ENCODE measurements around the gene MYO1C.
"Not testable (repeated sequence)": the region's sequence is repeated elsewhere in the genome, so short reads cannot be mapped to it uniquely, and the experiment has no call there.

The MYO1C gene

DNA sequence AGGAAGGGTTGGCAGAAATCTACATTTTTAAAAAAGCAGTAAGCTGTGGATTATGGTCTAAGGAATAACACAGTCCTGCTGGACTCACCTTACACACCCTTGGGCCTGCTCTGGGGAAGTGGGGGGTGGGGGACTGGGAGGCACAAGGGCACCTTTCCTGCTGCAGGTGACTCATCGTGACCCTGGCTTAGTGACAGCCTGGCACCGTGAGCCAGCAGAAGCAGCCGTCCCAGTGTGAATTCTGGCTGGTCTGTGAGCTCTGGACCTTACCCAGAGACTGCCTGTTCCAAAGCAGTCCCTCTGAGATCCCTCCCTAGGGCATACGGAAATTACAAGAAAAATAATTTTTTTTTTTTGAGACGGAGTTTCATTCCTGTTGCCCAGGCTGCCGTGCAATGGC is 32.3 kb downstream of the MYO1C start:
- no peak for DNase-seq

DNA sequence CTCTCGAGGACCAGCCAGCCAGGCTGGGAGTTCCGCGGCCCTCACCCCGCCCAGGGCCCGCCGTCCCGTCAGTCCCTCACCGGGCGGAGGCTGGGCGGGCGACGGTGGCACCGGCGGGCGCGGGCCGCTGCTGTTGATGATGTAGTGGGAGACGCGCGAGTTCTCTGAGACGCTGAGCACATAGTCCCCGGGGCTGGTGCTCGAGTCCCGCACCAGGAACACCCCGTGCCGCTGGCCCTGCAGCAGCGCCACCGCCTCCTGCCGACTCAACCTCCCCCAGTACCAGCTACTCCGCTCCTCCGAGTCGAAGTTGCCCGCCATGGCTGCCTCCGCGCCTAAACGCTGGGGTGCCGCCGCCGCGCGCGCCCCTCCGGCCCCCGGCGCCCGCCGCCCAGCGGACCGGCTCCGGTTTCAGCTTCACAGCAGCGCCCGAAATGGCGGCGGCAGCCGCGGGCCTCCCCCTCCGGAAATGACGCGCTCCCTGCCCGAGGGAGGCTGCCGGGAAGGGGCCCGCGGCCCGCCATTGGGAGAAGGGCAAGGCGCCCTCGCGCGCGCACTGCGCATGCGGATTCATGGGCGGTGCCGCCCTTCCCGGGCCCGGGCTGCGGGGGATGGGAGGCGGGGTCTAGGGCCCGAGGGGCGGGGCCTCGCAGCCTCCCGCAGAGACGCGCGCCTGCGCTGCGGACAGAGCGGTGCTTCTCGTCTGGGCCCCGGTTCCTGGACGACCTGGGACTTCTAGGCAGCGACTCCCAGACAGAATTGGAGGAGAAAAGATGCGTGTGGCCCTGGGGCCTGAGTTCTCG is 36.5 kb downstream of the MYO1C start, which contains the start of gene CRK:
Gene CRK, minus strand, starts transcription at position 436 of the 803 bp plus-strand sequence. Its CDS starts 115 bp downstream, at position 321.
- peak; percentile 93 for DNase-seq

DNA sequence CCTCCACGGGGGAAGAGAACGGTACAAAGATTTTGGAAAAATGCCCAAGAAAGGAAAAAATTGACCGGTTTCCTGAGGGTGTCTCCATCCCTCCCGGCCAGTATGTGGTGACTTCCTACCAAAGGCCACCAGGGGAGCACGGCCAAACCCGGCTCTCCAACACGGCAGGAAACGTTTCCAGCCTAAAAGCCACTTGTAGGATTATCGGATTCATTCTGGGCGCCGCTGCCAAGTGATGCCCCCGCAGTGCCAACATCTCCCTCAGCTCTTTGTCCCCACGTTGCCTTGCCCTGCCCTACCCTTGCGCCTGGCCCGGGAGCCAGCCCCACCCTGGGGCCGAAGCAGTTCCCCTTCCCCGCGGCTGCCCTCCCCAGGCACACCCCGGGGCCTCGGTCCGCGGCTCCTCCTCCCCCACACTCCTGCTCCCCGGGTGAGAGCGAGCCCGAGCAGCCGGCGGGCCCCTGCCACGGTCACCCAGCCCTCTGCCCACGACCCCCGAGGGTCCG is 37.1 kb downstream of the MYO1C start:
- DNase-seq: peak; percentile 46

DNA sequence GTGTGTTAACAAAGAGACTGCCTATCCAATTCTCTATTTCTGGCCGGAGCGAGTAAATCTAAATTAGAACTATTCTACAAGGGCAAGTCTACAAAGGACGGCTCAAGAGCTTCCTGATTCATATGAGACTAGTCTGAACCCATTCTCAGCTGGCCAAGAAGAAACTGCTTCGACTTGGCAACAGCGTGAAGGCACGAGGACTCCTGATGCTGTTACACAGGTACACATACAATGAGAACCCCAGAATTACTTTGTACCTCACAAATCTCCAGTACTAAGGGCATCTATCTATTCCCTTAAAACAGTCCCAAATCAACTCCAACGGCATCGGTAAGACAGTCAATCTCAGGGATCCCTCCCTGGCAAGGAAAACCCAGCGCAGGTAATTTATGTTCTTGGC is 37.9 kb downstream of the MYO1C start:
- no peak for DNase-seq

DNA sequence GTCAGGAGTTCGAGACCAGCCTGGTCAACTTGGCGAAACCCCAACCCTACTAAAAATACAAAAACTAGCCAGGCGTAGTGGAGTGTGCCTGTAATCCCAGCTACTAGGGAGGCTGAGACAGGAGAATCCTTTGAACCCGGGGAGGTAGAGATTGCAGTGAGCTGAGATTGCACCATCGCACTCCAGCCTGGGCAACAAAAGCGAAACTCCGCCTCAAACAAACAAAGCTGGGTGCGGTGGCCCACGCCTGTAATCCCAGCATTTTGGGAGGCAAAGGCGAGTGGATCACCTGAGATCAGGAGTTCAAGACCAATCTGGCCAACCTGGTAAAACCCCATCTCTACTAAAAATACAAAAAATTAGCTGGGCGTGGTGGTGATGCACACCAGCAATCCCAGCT is 38.8 kb downstream of the MYO1C start:
- not testable (repeated sequence) for DNase-seq

DNA sequence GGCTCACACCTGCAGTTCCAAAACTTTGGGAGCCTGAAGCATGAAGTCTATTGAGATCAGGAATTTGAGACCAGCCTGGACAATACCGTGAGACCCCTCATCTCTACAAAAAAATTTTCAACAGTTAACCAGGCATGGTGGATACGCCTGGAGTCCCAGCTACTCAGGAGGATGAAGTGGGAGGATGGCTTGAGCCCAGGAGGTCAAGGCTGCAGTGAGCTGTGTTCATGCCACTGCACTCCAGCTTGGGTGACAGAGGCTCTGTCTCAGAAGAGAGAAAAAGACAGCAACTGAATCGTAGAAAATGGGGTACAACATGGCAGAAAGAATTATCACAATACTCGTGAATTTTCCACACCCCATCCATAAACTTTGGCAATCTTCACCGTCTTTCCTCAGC is 39.6 kb downstream of the MYO1C start:
- DNase-seq: no peak

DNA sequence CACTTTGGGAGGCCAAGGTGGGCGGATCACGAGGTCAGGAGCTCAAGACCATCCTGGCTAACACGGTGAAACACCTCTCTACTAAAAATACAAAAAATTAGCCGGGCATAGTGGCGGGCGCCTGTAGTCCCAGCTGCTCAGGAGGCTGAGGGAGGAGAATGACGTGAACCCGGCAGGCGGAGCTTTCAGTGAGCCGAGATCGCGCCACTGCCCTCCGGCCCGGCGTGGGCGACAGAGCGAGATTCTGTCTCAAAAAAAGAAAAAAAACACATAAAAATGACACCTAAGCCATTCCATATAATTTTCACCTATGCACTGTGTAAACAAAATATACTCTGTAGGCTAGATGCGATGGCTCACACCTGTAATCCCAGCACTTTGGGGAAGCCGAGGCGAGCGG is 42.2 kb downstream of the MYO1C start:
- DNase-seq: not testable (repeated sequence)

DNA sequence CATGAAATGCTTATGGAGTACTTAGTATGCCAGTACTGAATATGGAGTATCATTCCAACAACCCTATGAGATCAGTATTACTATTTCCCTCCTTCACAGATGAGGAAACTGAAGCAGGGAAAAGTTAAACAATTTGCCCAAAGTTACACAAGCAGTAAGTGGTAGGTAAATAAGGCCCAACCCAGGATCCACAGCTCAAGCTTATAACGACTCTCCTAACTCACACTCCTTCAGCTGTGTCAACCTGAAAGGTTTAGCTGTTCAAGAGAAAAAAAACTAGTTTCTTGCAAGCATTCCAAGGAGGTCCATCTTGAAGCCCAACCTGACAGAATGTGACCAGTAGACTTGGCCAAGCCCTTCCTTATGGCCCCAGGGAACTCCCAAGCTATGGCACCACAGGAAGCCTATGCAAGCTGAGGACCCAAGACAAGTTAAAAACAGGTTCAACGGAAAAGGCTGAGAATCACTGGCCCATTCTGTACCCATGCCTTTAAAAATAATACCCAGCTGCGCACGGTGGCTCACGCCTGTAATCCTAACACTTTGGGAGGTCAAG is 43.0 kb downstream of the MYO1C start:
- no peak for DNase-seq

DNA sequence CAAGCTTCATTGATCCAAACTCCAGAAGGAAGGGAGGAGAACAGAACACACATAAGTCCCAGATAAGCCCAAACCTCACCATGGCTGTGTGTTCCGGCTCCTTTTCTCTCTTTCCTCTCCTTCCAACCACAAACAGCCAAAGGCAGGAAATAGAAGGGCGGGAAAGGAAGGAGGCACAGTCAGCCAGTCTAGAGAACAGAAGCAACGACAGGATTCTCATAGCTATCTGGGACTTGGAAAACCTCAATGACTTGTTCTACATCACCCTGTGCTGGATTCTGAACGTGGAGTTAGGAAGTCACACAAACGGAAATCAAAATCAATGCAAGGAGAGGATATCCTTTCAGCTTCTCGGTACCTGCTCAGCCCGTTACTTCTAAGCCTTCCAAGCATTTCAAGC is 45.4 kb downstream of the MYO1C start:
- no peak for DNase-seq

DNA sequence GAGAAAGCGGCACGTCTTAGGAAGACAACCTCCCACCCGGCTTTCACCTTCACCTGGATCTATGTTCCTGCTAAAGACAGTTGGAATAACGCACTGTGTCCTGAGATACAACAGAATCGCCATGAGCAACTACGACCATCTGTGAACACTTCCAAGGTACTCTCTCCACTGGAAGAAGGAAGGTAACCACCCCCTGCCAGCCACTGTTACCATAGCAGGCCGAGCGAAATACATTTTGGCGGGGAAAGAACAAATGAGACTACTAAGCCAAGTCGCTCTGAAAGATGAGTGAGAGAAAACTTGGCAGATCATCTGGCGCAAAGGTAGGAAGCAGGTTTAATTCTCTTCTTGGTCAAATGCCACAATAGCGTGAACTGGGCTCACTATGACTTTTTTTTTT is 46.3 kb downstream of the MYO1C start:
- no peak for DNase-seq

DNA sequence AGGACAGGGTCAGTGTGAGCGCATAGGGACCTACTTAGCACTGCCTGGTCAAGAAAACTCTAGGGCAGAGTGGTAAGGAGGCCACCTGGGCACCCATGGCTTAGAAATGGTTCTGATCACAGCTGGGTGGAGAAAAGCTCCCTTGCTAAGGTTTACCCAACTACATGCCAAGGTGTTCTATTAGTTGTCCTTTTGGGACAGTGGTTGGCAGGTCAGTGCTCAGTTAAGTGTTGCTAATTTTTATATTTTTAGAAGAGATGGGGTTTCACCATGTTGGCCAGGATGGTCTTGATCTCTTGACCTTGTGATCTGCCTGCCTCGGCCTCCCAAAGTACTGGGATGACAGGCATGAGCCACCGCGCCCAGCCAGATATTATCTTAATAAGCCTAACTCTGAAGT is 46.8 kb downstream of the MYO1C start:
- not testable (repeated sequence) for DNase-seq

DNA sequence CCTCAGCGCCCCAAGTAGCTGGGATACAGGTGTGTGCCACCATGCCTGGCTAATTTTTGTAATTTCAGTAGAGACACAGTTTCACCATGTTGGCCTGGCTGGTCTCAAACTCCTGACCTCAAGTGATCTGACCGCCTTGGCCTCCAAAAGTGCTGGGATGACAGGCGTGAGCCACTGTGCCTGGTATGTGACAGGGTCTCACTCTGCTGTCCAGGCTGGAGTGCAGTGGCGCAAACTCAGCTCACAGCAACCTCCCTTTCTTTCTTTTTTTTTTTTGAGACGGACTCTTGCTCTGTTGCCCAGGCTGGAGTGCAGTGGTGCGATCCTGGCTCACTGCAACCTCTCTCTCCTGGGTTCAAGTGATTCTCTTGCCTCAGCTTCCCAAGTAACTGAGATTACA is 49.8 kb downstream of the MYO1C start:
- DNase-seq: not testable (repeated sequence)

DNA sequence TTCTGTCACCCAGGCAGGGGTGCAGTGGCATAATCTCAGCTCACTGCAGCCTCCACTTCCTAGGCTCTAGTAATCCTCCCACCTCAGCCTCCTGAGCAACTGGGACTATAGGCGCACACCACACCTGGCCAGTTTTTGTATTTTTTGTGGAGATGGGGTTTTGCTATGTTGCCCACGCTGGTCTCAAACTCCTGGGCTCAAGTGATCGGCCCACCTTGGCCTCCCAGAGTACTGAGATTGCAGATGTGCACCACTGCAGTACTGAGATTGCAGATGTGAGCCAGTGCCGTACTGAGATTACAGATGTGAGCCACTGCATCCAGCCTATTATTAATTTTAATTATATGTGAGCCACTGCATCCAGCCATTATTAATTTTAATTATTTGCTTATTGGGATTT is 50.3 kb downstream of the MYO1C start:
- DNase-seq: no peak

DNA sequence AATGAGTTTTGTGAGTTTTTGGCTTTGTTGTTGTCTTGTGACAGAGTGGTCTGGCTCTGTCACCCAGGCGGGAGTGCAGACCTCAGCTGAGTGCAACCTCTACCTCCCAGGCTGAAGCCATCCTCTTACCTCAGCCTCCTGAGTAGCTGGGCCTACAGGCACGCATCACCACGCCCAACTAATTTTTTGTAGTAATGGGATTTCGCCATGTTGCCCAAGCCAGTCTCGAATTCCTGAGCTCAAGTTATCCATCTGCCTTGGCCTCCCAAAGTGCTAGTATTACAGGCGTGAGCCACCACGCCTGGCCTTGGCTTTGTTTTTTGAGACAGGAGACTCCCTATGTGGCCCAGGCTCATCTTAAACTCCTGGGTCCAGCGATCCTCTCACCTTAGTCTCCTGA is 51.6 kb downstream of the MYO1C start:
- DNase-seq: no peak

DNA sequence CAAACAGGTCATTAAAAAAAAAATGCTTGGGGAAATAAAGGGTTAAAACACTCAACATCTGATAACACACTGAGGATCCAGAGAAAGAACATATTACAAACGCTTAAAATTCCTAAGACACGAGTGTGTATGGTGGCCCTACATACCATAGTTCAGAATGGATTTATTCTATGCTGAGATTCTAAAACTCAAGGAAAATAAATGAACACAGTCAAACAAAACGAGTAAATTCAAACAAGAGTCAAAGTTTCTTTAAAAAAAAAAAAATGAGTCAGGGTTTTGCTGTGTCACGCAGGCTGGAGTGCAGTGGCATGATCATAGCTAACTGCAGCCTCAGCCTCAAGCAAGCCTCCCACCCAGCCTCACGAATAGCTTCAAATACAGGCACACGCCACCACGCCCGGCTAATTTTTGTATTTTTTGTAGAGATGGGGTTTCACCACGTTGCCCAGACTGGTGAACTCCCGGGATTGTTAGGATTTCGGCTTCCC is 53.8 kb downstream of the MYO1C start:
- no peak for DNase-seq

DNA sequence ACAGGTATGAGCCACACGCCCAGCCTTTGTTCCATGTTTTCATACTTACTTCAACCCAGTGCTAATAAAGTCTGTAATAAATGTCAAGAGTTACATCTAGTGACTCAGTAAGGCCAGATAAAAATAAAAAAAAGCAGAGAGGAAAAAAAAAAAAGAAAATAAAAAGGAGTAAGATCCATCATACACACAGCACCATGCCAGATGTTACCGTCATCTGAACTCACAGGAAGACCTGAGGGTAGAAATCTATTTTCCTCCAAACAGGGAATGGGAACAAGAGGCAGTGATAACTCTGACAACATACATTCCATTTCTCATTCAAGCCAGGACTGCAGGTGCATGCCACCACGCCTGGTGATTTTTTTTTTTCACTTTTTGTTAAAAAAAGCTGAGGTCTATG is 57.2 kb downstream of the MYO1C start:
- no peak for DNase-seq

DNA sequence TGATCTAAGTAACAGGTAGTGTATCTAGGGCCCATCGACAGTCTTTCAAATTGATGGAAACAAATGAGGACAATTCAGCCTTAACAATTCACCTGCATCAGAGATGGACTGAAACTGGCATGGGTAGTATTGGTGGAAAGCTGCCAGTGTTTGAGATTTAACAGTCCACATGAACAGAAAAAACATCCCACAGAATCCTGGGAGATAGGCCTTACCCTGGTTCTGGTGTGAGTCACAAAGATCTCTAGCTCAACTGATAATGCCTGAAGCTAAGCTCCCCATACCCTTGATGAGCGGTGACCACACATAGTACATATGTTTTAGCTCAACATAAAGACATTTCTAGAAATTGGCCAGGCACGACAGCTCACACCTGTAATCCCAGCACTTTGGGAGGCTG is 58.3 kb downstream of the MYO1C start:
- DNase-seq: no peak

DNA sequence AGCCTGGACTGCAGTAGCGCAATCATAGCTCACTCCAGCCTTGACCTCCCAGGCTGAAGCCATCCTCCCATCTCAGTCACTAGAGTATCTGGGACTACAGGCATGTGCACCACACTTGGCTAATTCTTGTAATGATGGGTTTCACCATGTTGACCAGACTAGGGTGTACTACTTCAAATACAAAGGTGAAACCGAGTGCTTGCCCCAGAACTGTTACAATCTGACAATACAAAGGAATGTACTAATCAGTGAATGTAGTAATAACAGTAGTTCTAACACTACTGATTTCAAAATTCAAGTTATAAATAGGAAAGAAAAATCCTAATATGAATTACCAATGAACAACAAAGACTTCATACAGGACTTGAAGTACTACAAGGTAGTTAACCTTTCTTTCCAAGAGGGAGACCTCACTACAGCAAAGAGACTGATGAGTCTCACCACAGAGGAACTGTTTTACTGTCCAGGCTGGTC is 60.8 kb downstream of the MYO1C start:
- no peak for DNase-seq

DNA sequence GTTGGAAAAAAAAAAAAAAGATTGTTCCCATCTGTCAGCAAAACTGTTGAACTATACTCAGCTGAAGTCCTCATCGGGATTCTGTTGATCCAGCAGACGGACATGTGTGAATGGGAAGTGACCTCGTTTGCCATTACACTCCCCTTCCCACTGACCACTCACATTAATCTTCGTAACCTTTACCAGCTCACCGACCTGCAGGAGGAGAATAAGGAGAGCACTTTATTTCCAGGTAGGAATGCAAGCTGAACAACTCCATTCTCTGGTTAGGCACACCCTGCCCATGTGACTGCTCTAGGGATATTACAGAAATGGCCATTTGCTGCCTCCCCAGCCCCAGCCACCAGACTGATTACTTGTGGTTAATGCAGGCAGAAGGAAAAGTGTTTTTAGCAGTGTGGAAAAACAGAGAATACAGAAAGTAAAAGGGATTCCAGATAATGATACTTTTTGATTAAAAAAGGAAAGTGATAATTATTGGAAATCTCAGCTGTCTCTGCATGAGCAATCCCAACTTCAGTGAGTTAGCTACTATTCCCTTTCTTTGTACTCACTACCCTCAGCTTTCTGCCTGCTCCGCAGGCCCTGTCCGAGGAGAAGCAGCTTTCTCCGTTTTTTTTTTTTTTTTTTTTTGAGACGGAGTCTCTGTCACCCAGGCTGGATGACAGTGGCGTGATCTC is 68.9 kb downstream of the MYO1C start:
- DNase-seq: no peak

DNA sequence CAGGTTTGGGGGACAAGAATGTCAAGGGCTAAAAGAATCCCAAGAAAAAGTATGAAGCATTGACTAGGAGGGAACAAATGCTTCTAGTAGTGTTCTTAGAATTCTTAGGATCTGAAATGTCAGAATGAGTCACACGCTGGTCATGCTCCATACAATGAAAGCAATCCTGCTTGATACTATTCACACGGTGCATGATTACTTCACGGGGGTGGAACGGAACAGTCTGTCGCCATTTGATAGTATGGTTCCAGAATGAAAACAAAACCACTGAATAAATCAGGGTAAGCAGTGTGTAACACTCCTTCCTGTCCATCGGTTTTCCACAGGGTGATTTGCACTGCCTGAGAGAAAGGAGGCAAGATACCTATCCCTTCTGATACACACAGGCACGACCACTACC is 69.6 kb downstream of the MYO1C start:
- no peak for DNase-seq

DNA sequence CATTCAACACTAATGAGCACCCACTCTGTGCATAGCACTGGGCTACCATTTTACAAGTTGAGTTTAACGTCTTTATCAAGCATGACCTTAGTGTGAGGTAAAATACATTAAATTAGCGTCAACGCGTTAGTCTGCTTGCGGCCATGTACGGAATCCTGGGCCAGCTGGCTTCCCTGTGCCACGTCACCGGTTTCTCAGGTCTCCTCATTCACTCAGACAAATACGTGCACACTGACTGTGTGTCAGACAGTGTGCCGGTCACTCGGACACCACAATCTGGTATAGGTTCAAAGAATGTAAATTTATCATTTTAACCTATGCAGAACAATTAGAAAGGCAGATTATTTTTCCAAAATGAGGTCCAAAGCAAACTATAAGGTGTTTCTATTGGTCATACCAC is 71.0 kb downstream of the MYO1C start:
- no peak for DNase-seq

DNA sequence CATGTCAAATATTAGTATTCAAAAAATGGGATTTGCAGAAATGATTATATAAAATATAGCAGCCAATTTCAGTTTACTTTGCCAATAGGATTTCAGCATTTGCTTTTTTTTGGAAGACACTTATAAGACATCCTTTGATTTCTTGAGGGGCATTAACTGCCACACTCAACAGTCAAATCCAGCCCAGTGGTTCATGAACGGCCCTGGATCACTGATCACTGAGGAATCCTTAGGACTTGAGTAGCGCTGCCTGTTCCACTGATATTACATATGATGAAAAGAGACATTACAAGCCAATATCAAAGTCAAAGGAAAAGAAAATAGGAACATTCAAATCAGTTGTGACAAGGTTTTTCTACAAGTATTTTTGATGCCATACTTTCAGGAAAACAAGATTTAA is 71.5 kb downstream of the MYO1C start:
- DNase-seq: no peak

DNA sequence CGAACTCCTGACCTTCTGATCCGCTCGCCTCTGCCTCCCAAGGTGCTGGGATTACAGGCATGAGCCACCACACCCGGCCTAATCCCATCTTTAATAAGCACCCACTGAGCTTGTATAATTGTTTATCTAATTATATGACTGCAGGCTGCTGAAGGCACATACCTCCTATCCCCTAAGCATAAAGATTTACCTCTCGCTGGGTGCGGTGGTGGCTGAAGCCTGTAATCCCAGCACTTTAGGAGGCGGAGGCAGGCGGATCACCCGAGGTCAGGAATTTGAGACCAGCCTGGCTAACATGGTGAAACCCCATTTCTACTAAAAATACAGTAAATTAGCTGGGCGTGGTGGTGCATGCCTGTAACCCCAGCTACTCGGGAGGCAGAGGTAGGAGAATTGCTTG is 72.3 kb downstream of the MYO1C start:
- DNase-seq: no peak

DNA sequence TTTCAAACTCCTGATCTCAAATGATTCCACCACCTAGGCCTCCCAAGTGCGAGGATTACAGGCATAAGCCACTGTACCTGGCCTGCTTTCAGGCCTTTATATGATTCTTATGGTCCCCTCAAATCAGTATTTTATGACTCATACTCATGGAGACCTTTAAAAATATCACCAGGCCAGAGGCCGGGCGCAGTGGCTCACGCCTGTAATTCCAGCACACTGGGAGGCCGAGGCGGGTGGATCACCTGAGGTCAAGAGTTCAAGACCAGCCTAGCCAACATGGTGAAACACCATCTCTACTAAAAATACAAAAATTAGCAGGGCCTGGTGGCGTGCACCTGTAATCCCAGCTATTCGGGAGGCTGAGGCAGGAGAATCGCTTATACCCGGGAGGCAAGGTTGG is 74.0 kb downstream of the MYO1C start:
- DNase-seq: not testable (repeated sequence)
